HG02884 (cell line): ENCODE measurements around the gene ITGAL.
"Not testable (repeated sequence)": the region's sequence is repeated elsewhere in the genome, so short reads cannot be mapped to it uniquely, and the experiment has no call there.

Source experiments
- ATAC-seq: cut with Tn5 transposase; IDR thresholded peaks from one replicate; pipeline ENCODE4 v1.9.1; 2021; ENCODE audit warnings: mild to moderate bottlenecking, moderate library complexity; ENCODE audit not compliant: unreplicated experiment

ITGAL gene

GRCh38 chr16:30491744-30492308, 19.3 kb downstream of the ITGAL start:
- ATAC-seq, result no peak

GRCh38 chr16:30493941-30494488, 21.5 kb downstream of the ITGAL start:
- ATAC-seq, result no peak

- no peak for ATAC-seq
Observed at GRCh38 chr16:30494709-30495108, 22.2 kb downstream of the ITGAL start.

GRCh38 chr16:30499284-30499683, 26.7 kb downstream of the ITGAL start:
- no peak for ATAC-seq

- no peak for ATAC-seq
Observed at GRCh38 chr16:30503403-30504296, 31.1 kb downstream of the ITGAL start.

GRCh38 chr16:30509081-30509765, 36.7 kb downstream of the ITGAL start:
- ATAC-seq, result no peak

GRCh38 chr16:30510376-30510938, 37.9 kb downstream of the ITGAL start:
- no peak for ATAC-seq

GRCh38 chr16:30511509-30511908, 39.0 kb downstream of the ITGAL start:
- no peak for ATAC-seq

GRCh38 chr16:30515275-30515674, 42.7 kb downstream of the ITGAL start:
- ATAC-seq, result no peak

GRCh38 chr16:30518552-30518951, 46.0 kb downstream of the ITGAL start:
- ATAC-seq, result no peak

GRCh38 chr16:30519120-30520049, 46.8 kb downstream of the ITGAL start:
- ATAC-seq, result no peak

- ATAC-seq, result no peak
Observed at GRCh38 chr16:30521476-30521872, 48.9 kb downstream of the ITGAL start.

GRCh38 chr16:30521873-30522641, 49.5 kb downstream of the ITGAL start:
- no peak for ATAC-seq

- ATAC-seq, result not testable (repeated sequence)
Observed at GRCh38 chr16:30522702-30523463, 50.3 kb downstream of the ITGAL start.

GRCh38 chr16:30523768-30524574, 51.4 kb downstream of the ITGAL start:
- ATAC-seq, result no peak

GRCh38 chr16:30524575-30525568, 52.3 kb downstream of the ITGAL start:
- ATAC-seq, result no peak

GRCh38 chr16:30525844-30526136, 53.2 kb downstream of the ITGAL start:
- no peak for ATAC-seq
